ENCODE measurements around the gene TST.
A peak's percentile ranks its signal among the peaks of the same experiment; 100 is the strongest.

The TST gene

GRCh38 chr22:37053310-37054055 is 34.2 kb upstream of the TST start:
- no peak for DNase-seq (ENCODE audit: low read depth)

DNA sequence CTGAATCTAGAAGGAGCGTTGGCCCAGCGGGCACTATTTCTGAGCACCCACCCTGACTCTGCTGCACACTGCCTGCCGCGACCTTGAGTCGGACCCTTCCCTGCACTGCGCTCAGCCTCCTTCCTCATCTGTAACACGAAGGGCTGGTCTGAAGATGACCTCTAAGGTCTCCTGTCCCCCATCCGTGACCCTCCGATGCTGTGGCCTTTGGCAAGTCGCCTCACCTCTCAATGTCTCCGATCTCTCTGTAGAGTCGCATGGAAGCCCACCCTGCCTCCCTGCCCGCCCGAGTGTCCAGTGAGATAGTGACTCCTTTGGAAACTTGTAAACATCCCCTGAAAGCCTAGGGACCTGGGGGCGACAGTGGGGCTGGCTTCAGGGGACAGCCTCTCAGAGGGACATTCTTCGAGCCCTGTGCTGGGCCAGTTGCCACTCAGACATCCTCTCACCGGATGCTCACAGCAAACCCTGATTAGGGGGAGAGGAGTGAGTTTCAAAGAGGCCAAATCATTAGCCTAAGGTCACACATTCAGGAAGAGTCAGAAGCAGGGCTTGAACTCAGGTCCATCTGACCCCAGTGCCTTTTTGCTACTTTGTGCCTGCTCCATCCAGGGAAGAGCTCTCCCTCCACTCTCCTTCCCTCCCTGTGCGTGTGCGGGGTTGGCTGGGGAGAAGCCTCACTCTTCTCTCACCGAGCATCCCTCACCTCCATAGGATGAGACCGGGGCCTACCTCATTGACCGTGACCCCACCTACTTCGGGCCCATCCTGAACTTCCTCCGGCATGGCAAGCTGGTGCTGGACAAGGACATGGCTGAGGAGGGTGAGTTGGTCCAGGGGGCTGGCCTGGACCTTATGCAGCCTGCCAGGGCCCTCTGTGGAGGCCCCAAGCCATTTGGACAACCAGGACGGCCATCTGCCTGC is 33.4 kb upstream of the TST start:
- DNase-seq (ENCODE audit: low read depth): no peak

DNA sequence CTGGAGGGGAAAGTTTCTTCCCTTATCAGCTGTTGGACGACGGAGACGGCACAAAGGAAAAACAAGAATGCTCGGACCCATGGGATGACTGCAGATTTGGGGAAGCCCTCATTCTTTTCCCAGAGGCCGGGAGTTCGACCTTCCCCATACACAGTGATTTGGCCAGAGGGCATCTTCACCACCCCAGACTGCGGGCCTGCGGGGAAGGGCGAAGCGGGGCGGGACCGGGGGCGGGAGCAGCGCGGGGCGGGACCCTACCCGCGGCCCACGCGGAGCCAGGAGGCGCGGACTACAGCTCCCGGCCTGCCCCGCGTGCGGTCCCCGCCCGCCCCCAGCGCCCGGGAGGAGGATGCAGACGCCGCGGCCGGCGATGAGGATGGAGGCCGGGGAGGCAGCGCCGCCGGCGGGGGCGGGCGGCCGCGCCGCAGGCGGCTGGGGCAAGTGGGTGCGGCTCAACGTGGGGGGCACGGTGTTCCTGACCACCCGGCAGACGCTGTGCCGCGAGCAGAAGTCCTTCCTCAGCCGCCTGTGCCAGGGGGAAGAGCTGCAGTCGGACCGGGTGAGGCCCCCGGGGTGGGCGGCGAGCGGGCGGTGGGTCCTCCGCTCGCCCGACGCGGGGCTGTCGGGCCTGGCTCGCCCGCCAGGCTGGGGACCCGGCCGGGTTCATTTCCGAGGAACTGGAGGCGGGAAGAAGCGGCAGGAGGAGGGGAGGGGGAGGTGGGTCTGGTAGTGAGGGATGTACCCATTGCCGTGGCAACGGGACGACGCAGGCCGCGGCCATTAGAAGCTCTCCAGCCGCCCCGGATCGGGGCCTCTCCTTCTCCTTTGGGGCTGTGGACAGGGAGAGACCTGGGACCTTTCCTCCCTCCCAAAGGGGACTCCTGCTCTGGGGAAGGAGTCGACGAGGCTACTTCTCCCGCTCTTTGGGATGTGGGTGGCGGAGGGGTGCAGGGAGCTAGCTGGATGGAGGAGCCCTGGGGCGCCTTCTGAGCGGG is 32.4 kb upstream of the TST start, which contains the start of gene KCTD17:
KCTD17 (plus strand) TSS at position 352 of the 995 bp plus-strand sequence; CDS start at position 371, 19 bp downstream.
- peak; percentile 69 for DNase-seq (ENCODE audit: low read depth)

- no peak for DNase-seq (ENCODE audit: low read depth)
Measured at GRCh38 chr22:37050913-37051312, 31.7 kb upstream of the TST start.

DNA sequence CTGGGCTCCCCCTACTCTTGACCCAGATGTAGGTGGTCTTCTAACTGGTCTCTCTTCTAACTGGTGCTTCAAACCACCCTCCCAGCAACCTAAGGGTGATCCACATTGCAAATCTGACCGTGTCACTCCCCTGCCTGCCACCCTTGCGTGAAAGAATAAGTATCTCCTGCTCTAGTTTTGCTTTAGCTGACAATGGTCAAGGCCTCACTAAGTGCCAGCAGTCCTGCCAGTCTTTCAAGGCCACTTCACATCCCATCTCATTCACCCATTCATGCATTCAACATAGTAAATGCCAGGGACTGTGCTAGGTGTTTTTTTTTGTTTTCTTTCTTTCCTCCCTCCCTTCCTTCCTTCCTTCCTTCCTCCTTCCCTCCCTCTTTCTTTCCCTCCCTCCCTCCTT is 30.0 kb upstream of the TST start:
- no peak for DNase-seq (ENCODE audit: low read depth)

GRCh38 chr22:37048133-37048532 is 28.9 kb upstream of the TST start:
- DNase-seq (ENCODE audit: low read depth): no peak

- no peak for DNase-seq (ENCODE audit: low read depth)
Measured at GRCh38 chr22:37047006-37047405, 27.8 kb upstream of the TST start.

- no peak for DNase-seq (ENCODE audit: low read depth)
Measured at GRCh38 chr22:37046589-37046988, 27.3 kb upstream of the TST start.

GRCh38 chr22:37045958-37046357 is 26.7 kb upstream of the TST start:
- no peak for DNase-seq (ENCODE audit: low read depth)

- no peak for DNase-seq (ENCODE audit: low read depth)
Measured at GRCh38 chr22:37044634-37045625, 25.7 kb upstream of the TST start.

DNA sequence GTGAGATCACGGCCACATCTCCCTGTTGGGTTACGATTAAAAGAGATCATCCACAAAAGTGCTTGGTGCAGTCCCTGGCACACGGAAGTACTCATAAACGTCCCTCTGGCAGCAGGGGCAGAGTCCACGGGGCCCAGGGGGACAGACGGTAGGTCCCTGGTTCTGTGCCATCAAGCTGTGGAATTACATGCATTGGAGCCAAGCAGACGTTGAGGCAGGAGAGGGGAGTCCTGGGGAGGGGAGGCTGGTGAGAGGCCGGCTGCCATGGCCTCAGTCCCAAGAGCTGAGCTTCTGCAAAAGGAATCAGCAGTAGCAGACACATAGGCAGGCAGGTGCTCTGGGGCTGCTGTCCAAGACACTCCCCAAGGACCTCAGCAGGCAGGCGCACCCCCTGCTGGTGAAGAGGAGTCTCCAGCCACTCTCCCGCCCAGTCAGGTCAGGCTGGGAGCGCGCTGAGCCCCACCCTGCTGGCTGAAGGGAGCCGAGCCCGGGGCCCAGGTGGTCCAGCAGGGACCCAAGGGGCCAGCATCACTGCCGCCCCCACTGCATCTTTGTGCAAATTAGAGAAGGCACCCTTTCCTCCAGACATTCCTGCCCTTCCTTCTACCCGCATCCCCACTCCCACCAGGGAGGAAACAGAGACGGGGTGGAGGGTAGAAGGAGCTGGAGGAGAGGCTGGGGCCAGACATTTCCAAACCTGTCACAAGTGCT is 24.7 kb upstream of the TST start:
- peak; percentile 28 for DNase-seq (ENCODE audit: low read depth)

- no peak for DNase-seq (ENCODE audit: low read depth)
Measured at GRCh38 chr22:37043209-37043827, 24.1 kb upstream of the TST start.

- no peak for DNase-seq (ENCODE audit: low read depth)
Measured at GRCh38 chr22:37039466-37039865, 20.2 kb upstream of the TST start.

DNA sequence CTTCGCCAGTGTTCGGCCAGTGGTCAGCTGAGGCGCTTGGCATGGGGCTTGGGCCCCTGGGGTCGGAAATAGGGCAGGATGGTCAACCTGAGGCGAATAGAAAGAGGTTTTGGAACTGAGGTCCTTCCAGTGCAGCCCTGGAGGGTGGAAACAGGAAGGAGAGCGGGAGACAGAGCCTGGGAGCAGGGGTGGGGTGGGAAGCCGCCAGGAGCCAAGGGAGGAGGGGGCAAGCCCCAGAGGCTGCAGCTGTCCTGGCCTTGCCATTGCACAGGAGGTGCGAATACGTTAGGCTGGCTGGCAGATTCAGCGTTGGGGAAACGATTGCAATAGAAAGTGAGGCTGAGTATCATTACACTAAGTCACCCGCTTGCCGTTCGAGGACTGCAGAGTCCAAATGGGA is 18.4 kb upstream of the TST start:
- no peak for DNase-seq (ENCODE audit: low read depth)

DNA sequence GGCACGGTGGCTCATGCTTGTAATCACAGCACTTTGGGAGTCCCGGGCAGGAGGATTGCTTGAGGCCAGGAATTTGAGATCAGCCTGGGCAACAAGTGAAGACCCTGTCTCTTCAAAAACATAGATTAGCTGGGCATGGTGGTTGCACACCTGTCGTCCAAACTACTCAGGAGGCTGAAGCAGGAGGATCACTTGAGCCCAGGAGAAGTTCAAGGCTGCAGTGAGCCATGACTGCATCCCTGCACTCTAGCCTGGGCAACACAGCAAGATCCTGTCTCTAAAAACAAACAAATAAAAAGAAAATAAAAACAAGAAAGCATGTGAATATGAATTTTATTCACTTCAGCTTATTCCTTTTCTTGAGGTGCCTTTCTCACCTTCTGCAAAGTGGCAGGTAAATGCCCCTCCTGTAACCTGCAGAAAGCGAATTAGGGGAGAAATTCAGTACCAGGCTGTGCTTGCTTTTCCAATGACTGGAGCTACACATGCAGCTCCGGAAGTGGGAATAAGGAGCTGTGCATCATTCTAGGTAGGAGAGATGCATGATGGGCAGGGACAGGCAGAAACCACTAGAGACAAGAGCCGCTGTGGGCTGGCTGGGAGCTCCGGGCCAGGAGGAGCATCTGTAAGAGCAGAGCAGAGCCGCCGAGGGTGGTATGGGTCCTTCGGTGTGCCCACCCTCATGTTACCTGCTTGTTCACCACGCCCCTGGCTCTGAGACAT is 17.6 kb upstream of the TST start:
- DNase-seq (ENCODE audit: low read depth): no peak

- no peak for DNase-seq (ENCODE audit: low read depth)
Measured at GRCh38 chr22:37033605-37034430, 14.6 kb upstream of the TST start.

- no peak for DNase-seq (ENCODE audit: low read depth)
Measured at GRCh38 chr22:37032535-37033460, 13.6 kb upstream of the TST start.
